ENCODE results near the gene POLR3C.

Gene POLR3C

GRCh38 chr1:145858238-145858900 lies 34.4 kb downstream of the POLR3C start:
- DNase-seq (ENCODE audit: low read depth) = no peak
- H3K4me3 ChIP-seq (ENCODE audit: control insufficient read depth, low read depth, low read length) = peak overlapping the region; percentile 80
- TF ChIP-seq, protein P1, sequence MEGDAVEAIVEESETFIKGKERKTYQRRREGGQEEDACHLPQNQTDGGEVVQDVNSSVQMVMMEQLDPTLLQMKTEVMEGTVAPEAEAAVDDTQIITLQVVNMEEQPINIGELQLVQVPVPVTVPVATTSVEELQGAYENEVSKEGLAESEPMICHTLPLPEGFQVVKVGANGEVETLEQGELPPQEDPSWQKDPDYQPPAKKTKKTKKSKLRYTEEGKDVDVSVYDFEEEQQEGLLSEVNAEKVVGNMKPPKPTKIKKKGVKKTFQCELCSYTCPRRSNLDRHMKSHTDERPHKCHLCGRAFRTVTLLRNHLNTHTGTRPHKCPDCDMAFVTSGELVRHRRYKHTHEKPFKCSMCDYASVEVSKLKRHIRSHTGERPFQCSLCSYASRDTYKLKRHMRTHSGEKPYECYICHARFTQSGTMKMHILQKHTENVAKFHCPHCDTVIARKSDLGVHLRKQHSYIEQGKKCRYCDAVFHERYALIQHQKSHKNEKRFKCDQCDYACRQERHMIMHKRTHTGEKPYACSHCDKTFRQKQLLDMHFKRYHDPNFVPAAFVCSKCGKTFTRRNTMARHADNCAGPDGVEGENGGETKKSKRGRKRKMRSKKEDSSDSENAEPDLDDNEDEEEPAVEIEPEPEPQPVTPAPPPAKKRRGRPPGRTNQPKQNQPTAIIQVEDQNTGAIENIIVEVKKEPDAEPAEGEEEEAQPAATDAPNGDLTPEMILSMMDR (conservative IDR thresholded peaks at IDR 0.05; ENCODE audit: control insufficient read depth, insufficient read depth, low read depth, low read length) = no peak

DNA sequence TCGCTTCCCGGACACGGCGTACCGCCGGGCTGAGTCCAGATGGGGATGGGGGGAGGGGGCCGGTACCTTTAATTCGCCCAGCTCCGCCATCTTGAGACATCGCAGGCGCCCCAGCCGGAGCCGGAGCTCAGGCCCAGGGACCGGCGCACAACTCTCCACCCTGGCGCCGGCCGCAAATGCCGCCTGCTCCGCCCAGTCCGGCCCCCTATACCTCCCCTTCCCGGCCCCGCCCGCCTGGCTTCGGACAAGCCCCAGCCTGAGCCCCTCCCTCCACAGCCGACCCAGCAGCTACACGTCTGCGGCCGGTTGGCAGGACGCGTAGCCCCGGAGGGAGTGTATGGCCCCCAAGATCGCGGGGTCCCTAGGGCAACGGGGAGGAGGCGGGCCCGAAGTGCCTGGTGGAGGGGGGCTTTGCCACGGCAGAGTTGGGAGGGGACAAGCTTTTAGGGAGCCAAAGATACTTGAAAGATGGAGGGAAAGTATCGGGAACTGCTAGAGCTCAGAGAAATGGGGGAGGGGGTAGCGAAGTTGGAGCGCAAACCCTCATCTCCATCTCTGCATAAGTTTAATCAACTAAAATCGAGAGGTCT lies 35.0 kb downstream of the POLR3C start, which contains the start of gene PIAS3:
TSS of gene PIAS3 (minus strand) at position 181 of the 590 bp plus-strand sequence. CDS start at position 90, 91 bp downstream.
- DNase-seq (ENCODE audit: low read depth) = peak; percentile 87
- TF ChIP-seq, protein P1 (conservative IDR thresholded peaks at IDR 0.05; ENCODE audit: control insufficient read depth, insufficient read depth, low read depth, low read length) = no peak
- peak within 1 kb of the TSS; percentile 80 for H3K4me3 ChIP-seq (ENCODE audit: control insufficient read depth, low read depth, low read length)

- DNase-seq (ENCODE audit: low read depth) = peak; percentile 83
- TF ChIP-seq, protein P1 (conservative IDR thresholded peaks at IDR 0.05; ENCODE audit: control insufficient read depth, insufficient read depth, low read depth, low read length) = no peak
- H3K4me3 ChIP-seq (ENCODE audit: control insufficient read depth, low read depth, low read length) = peak overlapping the region; percentile 80
These were observed 35.6 kb downstream of the POLR3C start for GRCh38 chr1:145859491-145860023.

- no peak overlapping the region for H3K4me3 ChIP-seq (ENCODE audit: control insufficient read depth, low read depth, low read length)
- peak; percentile 50 for DNase-seq (ENCODE audit: low read depth)
- TF ChIP-seq, protein P1 (conservative IDR thresholded peaks at IDR 0.05; ENCODE audit: control insufficient read depth, insufficient read depth, low read depth, low read length) = no peak
These were observed 39.5 kb downstream of the POLR3C start for GRCh38 chr1:145863282-145864018.

- TF ChIP-seq, protein P1 (conservative IDR thresholded peaks at IDR 0.05; ENCODE audit: control insufficient read depth, insufficient read depth, low read depth, low read length) = no peak
- H3K4me3 ChIP-seq (ENCODE audit: control insufficient read depth, low read depth, low read length) = no peak overlapping the region
- no peak for DNase-seq (ENCODE audit: low read depth)
These were observed 44.2 kb downstream of the POLR3C start for GRCh38 chr1:145868232-145868631.

DNA sequence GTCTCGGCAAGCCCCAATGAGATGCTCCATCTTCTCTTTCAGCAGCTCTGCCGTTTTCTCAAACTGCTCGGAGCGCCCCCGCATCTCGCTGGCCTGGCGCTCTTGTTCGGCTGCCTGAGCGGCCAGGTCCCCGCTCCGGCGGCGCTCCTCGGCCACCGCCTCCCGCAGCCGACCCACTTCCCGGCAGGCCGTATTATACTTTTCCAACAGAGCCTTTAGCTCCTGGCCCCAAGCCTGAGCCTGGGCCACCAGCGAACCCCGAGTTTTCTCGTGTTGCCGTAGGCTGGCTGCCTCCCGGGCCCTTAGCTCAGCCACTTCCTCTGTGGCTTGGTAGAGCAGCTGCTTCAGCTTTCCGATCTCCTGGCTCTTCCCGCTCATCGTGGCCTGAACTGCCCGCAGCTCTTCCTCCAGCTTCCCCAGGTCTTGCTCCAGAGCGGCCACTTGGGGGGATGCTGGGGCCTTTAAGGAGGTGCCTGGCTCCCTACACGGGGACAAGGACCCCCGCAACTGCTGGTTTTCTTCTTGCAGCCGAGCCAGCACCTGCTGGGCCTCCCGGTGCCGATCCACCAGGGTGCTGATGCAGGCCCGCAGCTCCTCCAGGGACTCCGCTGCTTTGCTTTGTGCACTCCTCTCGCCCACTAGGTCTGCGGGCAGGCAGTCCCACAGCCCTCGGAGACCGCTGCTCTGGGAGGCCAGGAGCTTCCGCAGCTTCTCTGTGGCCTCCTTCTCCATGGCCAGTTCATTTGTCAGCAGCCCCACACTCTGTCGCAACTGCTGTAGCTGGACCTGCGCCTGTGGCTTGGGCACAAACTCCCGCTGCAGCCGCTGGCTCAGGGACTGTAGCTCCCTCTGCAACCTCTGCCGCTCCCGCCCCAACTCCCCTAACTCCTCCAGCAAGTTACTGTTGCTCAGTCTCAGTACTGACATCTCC lies 48.3 kb downstream of the POLR3C start:
- H3K4me3 ChIP-seq (ENCODE audit: control insufficient read depth, low read depth, low read length) = peak overlapping the region; percentile 45
- TF ChIP-seq, protein P1 (conservative IDR thresholded peaks at IDR 0.05; ENCODE audit: control insufficient read depth, insufficient read depth, low read depth, low read length) = no peak
- peak; percentile 53 for DNase-seq (ENCODE audit: low read depth)

Data from fibroblast of mammary gland (primary cell).